ENCODE measurements around the gene ZSCAN20. TPM values are rescaled to one million over a fixed set of nuclear protein-coding genes. Genes with fewer than 3 reads are reported as not detected.

ZSCAN20 gene
- total RNA-seq, 1 experiment from 2014 or later = 3.9 TPM

DNA sequence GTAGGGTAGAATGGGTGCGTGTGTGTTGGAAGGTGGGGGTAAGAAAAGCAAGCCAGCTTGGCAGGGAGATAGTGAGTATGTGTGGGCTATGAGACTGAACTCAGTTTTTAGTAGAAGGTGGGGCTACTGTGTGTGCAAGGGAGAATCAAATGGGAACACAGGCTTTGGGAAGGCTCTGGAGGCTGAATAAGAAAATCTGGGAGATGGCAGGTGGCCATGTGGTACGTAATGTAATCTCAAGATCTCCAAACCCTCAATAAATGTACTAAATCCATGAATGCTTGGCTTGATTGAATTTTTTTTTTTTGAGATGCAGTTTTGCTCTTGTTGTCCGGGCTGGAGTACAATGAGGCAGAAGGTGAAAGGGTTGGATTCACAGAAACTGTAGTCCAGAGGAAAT, 3.5 kb upstream of the ZSCAN20 start:
- Histone ChIP-seq H2AFZ (ENCODE audit: low read length) (no peak overlapping the region), H3K79me1 (ENCODE audit: insufficient read depth, low read depth, low read length, poor library complexity, severe bottlenecking) (no peaks in the 10 kb centered on the region), H3K18ac (ENCODE audit: insufficient read length, low read depth, low read length) (no peak overlapping the region), H3K23ac (ENCODE audit: insufficient read length, low read depth, low read length) (no peak overlapping the region), H2BK20ac (ENCODE audit: low read depth, low read length, poor library complexity, severe bottlenecking) (no peak overlapping the region), H2BK5ac (ENCODE audit: insufficient read length, low read length) (no peak overlapping the region), H2BK12ac (ENCODE audit: insufficient read length, low read depth, low read length) (no peak overlapping the region), H2AK5ac (ENCODE audit: insufficient read length, low read length) (no peak overlapping the region), H3T11ph (ENCODE audit: low read length) (no peak overlapping the region), H3K14ac (ENCODE audit: insufficient read depth, low read length) (no peak overlapping the region), H3K9me3 (ENCODE audit: control insufficient read depth, low read depth, low read length) (no peaks in the 10 kb centered on the region), H4K20me1 (ENCODE audit: control insufficient read depth, insufficient read depth, insufficient read length) (no peaks in the 10 kb centered on the region), H3K56ac (ENCODE audit: insufficient read length, low read depth, low read length) (no peak overlapping the region), H3K4ac (ENCODE audit: low read depth, low read length) (no peak overlapping the region), H3K23me2 (ENCODE audit: insufficient read length, low read depth, low read length, poor library complexity, severe bottlenecking) (peaks cover 6% of the 10 kb centered on the region), H3K79me2 (ENCODE audit: insufficient read depth, low read length) (no peaks in the 10 kb centered on the region), H3K4me2 (ENCODE audit: insufficient read depth, insufficient read length, low read length) (no peak overlapping the region), H4K91ac (ENCODE audit: insufficient read length, low read depth, low read length) (no peak overlapping the region), H2BK120ac (ENCODE audit: low read depth, low read length, poor library complexity, severe bottlenecking) (no peak overlapping the region), H3K9ac (ENCODE audit: extremely low read depth, insufficient read length, low read length) (no peak overlapping the region), H3K27ac (ENCODE audit: insufficient read length, low read depth, low read length) (no peak overlapping the region), H2BK15ac (ENCODE audit: low read depth, low read length) (no peak overlapping the region), H3K4me1 (ENCODE audit: insufficient read depth, low read length) (no peaks in the 10 kb centered on the region; the same call in 1 of the 2 replicates), H4K5ac (ENCODE audit: insufficient read length, low read depth, low read length) (no peak overlapping the region), H4K8ac (replicated peaks; ENCODE audit: insufficient read length, low read depth, low read length) (no peak overlapping the region), H3K27me3 (ENCODE audit: insufficient read depth, low read length) (no peaks in the 10 kb centered on the region)
- Mint-ChIP-seq H3K9me3 (no peaks in the 10 kb centered on the region), H3K36me3 (ENCODE audit: insufficient read depth in 1 of 3, low read depth in 3 of 3) (no peaks in the 10 kb centered on the region; a peak in 1 of 7 replicates), H3K4me3 (no peak overlapping the region), H3K4me1 (peaks cover 20 to 26% of the 10 kb centered on the region in 2 experiments), H3K27me3 (ENCODE audit: low read depth) (peaks cover 7% of the 10 kb centered on the region), H3K27ac (no peak overlapping the region)
- TF ChIP-seq, protein P1, sequence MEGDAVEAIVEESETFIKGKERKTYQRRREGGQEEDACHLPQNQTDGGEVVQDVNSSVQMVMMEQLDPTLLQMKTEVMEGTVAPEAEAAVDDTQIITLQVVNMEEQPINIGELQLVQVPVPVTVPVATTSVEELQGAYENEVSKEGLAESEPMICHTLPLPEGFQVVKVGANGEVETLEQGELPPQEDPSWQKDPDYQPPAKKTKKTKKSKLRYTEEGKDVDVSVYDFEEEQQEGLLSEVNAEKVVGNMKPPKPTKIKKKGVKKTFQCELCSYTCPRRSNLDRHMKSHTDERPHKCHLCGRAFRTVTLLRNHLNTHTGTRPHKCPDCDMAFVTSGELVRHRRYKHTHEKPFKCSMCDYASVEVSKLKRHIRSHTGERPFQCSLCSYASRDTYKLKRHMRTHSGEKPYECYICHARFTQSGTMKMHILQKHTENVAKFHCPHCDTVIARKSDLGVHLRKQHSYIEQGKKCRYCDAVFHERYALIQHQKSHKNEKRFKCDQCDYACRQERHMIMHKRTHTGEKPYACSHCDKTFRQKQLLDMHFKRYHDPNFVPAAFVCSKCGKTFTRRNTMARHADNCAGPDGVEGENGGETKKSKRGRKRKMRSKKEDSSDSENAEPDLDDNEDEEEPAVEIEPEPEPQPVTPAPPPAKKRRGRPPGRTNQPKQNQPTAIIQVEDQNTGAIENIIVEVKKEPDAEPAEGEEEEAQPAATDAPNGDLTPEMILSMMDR (conservative IDR thresholded peaks at IDR 0.05) = no peak
- no peak for DNase-seq
- WGBS (ENCODE audit: extremely low coverage, insufficient read length, low lambda C conversion rate) = no CpG with 5 or more reads among the region's 3 CpGs
